Endothelial cell of umbilical vein (primary cell): ENCODE results near the gene GP5. TPM values are rescaled to one million over a fixed set of nuclear protein-coding genes. Genes with fewer than 3 reads are reported as not detected.

Experiments
- BruUV-seq: library from RNA; stranded (reverse); fragments of 400-500 nt; replicated peaks from 2 replicates; lab custom pipeline; 2021; lab: Mats Ljungman, UMichigan
- CTCF ChIA-PET: fragments of 300-600, 350-600 bp; sonication (Branson Sonifier 250); formaldehyde crosslinking; loops from one replicate; lab custom pipeline; 2021; ENCODE audit warnings: antibody characterized with exemption, inconsistent platforms; lab: Charles Lee
- POLR2A ChIA-PET: fragments of 300-600, 350-600 bp; sonication (Branson Sonifier 250); formaldehyde crosslinking; loops from one replicate; lab custom pipeline; 2021; ENCODE audit warnings: antibody characterized with exemption, inconsistent platforms; lab: Charles Lee
- DNase-seq: peaks from one replicate; pipeline ENCODE4 v3.0.0-alpha.2; 2011; ENCODE audit warnings: low read depth, low spot score
- FAIRE-seq: peaks from 2 replicates; lab custom pipeline; 2011; peaks lifted over from hg19 to GRCh38; lab: Jason Lieb, UNC
- H2AFZ ChIP-seq: 2 replicates; pipeline ENCODE4 v1.6.0; 2012; ENCODE audit warnings: low read depth, low read length, control low read depth, inconsistent platforms
- H3K27ac ChIP-seq: 2 replicates; pipeline ENCODE4 v1.5.1; 2011; ENCODE audit warnings: low read depth, mild to moderate bottlenecking, control low read depth, low read length, moderate library complexity; ENCODE audit not compliant: insufficient read depth
- H3K27me3 ChIP-seq, 2 experiments: 2 replicates each; pipeline versions ENCODE4 v1.6.0 to v1.6.1; 2011; ENCODE audit warnings: low read length in 2 of 2, mixed read lengths in 1 of 2; ENCODE audit not compliant: control insufficient read depth in 2 of 2, insufficient read depth in 2 of 2
- H3K36me3 ChIP-seq, 2 experiments: 2 replicates in 1 of 2; 3 replicates in 1 of 2; pipeline ENCODE4 v1.5.1; 2011; ENCODE audit warnings: low read length in 2 of 2, mild to moderate bottlenecking in 1 of 2, moderate library complexity in 1 of 2; ENCODE audit not compliant: control insufficient read depth in 2 of 2, insufficient read depth in 2 of 2; ENCODE audit errors: extremely low read depth in 1 of 2
- H3K4me1 ChIP-seq: 3 replicates; pipeline ENCODE4 v1.5.1; 2011; ENCODE audit warnings: mild to moderate bottlenecking, low read length; ENCODE audit not compliant: control insufficient read depth, insufficient read depth; ENCODE audit errors: extremely low read depth
- H3K4me2 ChIP-seq: 2 replicates; pipeline ENCODE4 v1.6.1; 2011; ENCODE audit warnings: low read length, control low read depth, mixed read lengths; ENCODE audit not compliant: insufficient read depth
- H3K4me3 ChIP-seq, 3 experiments: fragments of 200-600 bp in 1 of 3; sonication (generic), shearing (Covaris generic) in 1 of 3; replicated peaks in 1 of 3; 2 replicates each; pipeline ENCODE4 v1.5.1; 2011 to 2016; ENCODE audit warnings: control low read depth in 3 of 3, low read length in 3 of 3, mild to moderate bottlenecking in 2 of 3, inconsistent platforms in 1 of 3, low read depth in 1 of 3, moderate library complexity in 1 of 3; ENCODE audit not compliant: insufficient read depth in 1 of 3
- H3K79me2 ChIP-seq: 2 replicates; pipeline ENCODE4 v1.6.0; 2012; ENCODE audit warnings: low read length, inconsistent platforms; ENCODE audit not compliant: control insufficient read depth, insufficient read depth
- H3K9ac ChIP-seq: replicated peaks from 2 replicates; pipeline ENCODE3; 2011; ENCODE audit warnings: low read length, control low read depth; ENCODE audit not compliant: insufficient read depth; ENCODE audit errors: extremely low read depth
- H3K9me1 ChIP-seq: replicated peaks from 3 replicates; pipeline ENCODE4 v1.6.0; 2011; ENCODE audit warnings: mild to moderate bottlenecking, low read length; ENCODE audit not compliant: control insufficient read depth, insufficient read depth; ENCODE audit errors: extremely low read depth
- H3K9me3 ChIP-seq: replicated peaks from 2 replicates; pipeline ENCODE4 v1.5.1; 2012; ENCODE audit warnings: low read length, inconsistent platforms; ENCODE audit not compliant: control insufficient read depth, insufficient read depth
- H4K20me1 ChIP-seq: replicated peaks from 2 replicates; pipeline ENCODE3; 2011; ENCODE audit warnings: mild to moderate bottlenecking, low read length; ENCODE audit not compliant: control insufficient read depth, insufficient read depth; ENCODE audit errors: extremely low read depth
- EZH2 ChIP-seq: IDR thresholded peaks from 2 replicates; pipeline ENCODE4 v1.6.1; 2012; ENCODE audit warnings: borderline replicate concordance, low read depth, mild to moderate bottlenecking, moderate library complexity, low read length, inconsistent platforms; ENCODE audit not compliant: severe bottlenecking
- FOS ChIP-seq: IDR thresholded peaks from 2 replicates; pipeline ENCODE4 v1.6.1; 2011; ENCODE audit warnings: mild to moderate bottlenecking, low read length, moderate library complexity, borderline replicate concordance; ENCODE audit not compliant: insufficient read depth
- GATA2 ChIP-seq: IDR thresholded peaks from 2 replicates; pipeline ENCODE4 v1.7.0; 2011; ENCODE audit warnings: low read depth, mild to moderate bottlenecking, moderate library complexity, mixed read lengths, low read length; ENCODE audit not compliant: insufficient read length, insufficient read depth
- JUN ChIP-seq: IDR thresholded peaks from 2 replicates; pipeline ENCODE4 v1.6.1; 2011; ENCODE audit warnings: borderline replicate concordance, low read depth; ENCODE audit not compliant: insufficient read length, insufficient read depth
- MYC ChIP-seq: IDR thresholded peaks from one replicate; pipeline ENCODE4 v1.6.1; 2011; ENCODE audit warnings: mild to moderate bottlenecking, low read depth, low read length
- POLR2A ChIP-seq: IDR thresholded peaks from 2 replicates; pipeline ENCODE4 v1.6.1; 2012; ENCODE audit warnings: low read depth, mild to moderate bottlenecking, control low read depth, low read length
- POLR2AphosphoS5 ChIP-seq: IDR thresholded peaks from 2 replicates; pipeline ENCODE4 v1.6.1; 2012; ENCODE audit warnings: low read depth, mild to moderate bottlenecking, control low read depth, low read length, moderate library complexity; ENCODE audit not compliant: insufficient read depth
- dilution Hi-C: fragments of 300-500 bp; cut with MboI; formaldehyde crosslinking; loops from one replicate; pipeline ENCODE4 v1.15.0; 2019; ENCODE audit warnings: low sequenced_read_pairs; ENCODE audit not compliant: extremely low pct_ligation_motif_present
- intact Hi-C: fragments of 100-400 bp; cut with micrococcal nuclease; formaldehyde crosslinking; loops from one replicate; pipeline ENCODE4 v1.10.0; 2022
- polyA plus RNA-seq, 4 experiments: library from polyadenylated mRNA; depleted of rRNA in 3 of 4; stranded (reverse) in 3 of 4; unstranded in 1 of 4; fragments of >200 nt; gene quantifications; 2 replicates each; pipeline versions ENCODE4 v1.2.1 to v1.2.3, GENCODE V29; 2011 to 2012; ENCODE audit warnings: missing spikeins in 1 of 4
- total RNA-seq: library from RNA; stranded (reverse); gene quantifications from 2 replicates; pipeline ENCODE4 v1.2.3, GENCODE V29; 2021
- TF ChIP-seq, protein P1 (sequence below), 2 donors: IDR thresholded peaks; 1 replicate in 1 of 2; 2 replicates in 1 of 2; pipeline ENCODE4 v1.5.1; 2011; ENCODE audit warnings: low read length in 2 of 2, mild to moderate bottlenecking in 2 of 2, moderate library complexity in 2 of 2, control low read depth in 1 of 2, inconsistent platforms in 1 of 2, low read depth in 1 of 2; ENCODE audit not compliant: insufficient read depth in 1 of 2; ENCODE audit errors: extremely low read depth in 1 of 2
- TF ChIP-seq, protein P2 (sequence below): IDR thresholded peaks from 2 replicates; pipeline ENCODE4 v1.6.1; 2011; ENCODE audit not compliant: insufficient read depth, insufficient read length

The GP5 gene
- total and polyA plus RNA-seq, 2 donors (not counting 3 experiments of a cell fraction or from before 2014, with no cell fraction given): 0.06 to 0.11 TPM

DNA sequence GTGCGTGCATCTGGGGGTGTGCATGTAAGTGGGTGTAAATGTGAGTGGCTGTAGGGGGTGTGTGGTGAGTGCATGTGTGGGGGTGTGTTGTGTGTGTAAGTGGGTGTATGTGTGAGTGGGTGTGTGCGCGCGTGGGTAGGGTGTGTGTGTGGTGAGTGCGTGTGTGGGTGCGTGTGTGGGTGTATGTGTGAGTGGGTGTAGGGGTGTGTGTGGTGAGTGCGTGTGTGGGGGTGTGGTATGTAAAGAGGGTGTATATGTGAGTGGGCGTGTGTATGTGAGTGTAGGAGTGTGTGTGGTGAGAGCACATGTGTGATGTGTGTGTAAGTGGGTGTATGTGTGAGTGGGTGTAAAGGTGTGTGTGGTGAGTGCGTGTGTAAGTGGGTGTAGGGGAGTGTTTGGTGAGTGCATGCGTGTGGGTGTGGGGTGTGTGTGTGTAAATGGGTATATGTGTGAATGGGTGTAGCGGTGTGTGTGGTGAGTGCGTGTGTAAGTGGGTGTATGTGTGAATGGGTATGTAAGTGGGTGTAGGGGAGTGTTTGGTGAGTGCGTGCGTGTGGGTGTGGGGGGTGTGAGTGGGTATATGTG, 47.0 kb downstream of the GP5 start:
- BruUV-seq: no TSS peak
- Histone ChIP-seq H3K27me3 (peaks cover 0 to 2% of the 10 kb centered on the region in 2 experiments), H3K27ac (no peak overlapping the region), H3K4me1 (no peaks in the 10 kb centered on the region), H3K9me1 (no peaks in the 10 kb centered on the region), H3K79me2 (no peaks in the 10 kb centered on the region), H3K4me2 (no peak overlapping the region), H4K20me1 (no peaks in the 10 kb centered on the region), H2AFZ (no peak overlapping the region), H3K36me3 (no peaks in the 10 kb centered on the region), H3K9me3 (no peaks in the 10 kb centered on the region), H3K9ac (no peak overlapping the region), H3K4me3 (no peak overlapping the region)
- dilution Hi-C loops (no loop called here), intact Hi-C loops (no loop called here)
- ChIA-PET CTCF (interaction anchor here (1.1 kb wide), 1 partner anchor 13 kb away, joined by 3 read pairs; no protein-coding TSS in a partner anchor), POLR2A (no interaction called here)
- FAIRE-seq (no peak), DNase-seq (no peak)
- no peak for TF ChIP-seq MYC
- no peak for TF ChIP-seq GATA2
- TF ChIP-seq POLR2A: no peak
- no peak for TF ChIP-seq JUN

DNA sequence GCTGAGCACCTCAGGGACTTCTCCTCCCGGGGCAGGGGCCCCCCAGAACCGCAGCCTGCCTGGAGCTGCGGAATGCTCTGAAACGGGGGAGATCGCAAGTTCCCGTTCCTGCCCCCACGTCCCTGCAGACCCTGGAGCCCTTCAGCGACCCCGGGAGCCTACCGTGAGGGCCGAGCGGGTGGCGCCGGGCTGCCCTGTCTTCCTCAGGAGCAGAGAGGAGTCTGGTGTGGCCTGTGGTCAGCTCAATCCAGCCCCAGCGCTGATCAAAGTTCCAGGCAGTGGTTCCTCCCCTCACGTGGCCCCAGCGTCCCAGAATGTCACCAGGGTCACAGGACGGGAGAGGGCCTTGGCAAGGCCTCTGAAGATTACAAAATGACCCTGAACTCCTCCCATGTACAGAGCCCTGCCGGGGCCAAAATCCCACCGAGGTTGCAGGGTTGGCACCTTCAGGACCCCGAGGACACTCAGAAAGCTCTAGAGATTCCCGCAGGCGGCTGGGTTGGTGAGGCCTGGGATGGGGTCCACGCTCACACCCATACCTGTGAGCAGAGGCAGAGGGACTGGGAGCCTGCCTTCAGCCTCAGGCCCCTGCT, 47.9 kb downstream of the GP5 start, which contains the start of gene CPN2:
TSS of gene CPN2 (minus strand) at position 249 of the 593 bp plus-strand sequence. CDS start 8,626 bp downstream, outside the sequence.
- no TSS peak for BruUV-seq
- H3K4me3 ChIP-seq: no peak within 1 kb of the TSS
- no peaks in the 10 kb centered on the region for H4K20me1 ChIP-seq
- H3K79me2 ChIP-seq: no peaks in the 10 kb centered on the region
- CTCF ChIA-PET: interaction anchor here (0.6 to 1.5 kb wide), 5 partner anchors 9 to 54 kb away, joined by 3 to 6 read pairs (median 3); no protein-coding TSS in a partner anchor
- H3K27me3 ChIP-seq: peaks cover 0 to 2% of the 10 kb centered on the region in 2 experiments
- TF ChIP-seq MYC (no peak), FOS (no peak), JUN (no peak), EZH2 (no peak), POLR2AphosphoS5 (no peak), POLR2A (no peak), GATA2 (no peak)
- TF ChIP-seq, protein P1, sequence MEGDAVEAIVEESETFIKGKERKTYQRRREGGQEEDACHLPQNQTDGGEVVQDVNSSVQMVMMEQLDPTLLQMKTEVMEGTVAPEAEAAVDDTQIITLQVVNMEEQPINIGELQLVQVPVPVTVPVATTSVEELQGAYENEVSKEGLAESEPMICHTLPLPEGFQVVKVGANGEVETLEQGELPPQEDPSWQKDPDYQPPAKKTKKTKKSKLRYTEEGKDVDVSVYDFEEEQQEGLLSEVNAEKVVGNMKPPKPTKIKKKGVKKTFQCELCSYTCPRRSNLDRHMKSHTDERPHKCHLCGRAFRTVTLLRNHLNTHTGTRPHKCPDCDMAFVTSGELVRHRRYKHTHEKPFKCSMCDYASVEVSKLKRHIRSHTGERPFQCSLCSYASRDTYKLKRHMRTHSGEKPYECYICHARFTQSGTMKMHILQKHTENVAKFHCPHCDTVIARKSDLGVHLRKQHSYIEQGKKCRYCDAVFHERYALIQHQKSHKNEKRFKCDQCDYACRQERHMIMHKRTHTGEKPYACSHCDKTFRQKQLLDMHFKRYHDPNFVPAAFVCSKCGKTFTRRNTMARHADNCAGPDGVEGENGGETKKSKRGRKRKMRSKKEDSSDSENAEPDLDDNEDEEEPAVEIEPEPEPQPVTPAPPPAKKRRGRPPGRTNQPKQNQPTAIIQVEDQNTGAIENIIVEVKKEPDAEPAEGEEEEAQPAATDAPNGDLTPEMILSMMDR (IDR thresholded peaks at IDR 0.05; ENCODE audit: extremely low read depth in 1 of 2, insufficient read depth in 1 of 2, low read depth in 1 of 2, low read length in 2 of 2): no peak
- TF ChIP-seq, protein P2, sequence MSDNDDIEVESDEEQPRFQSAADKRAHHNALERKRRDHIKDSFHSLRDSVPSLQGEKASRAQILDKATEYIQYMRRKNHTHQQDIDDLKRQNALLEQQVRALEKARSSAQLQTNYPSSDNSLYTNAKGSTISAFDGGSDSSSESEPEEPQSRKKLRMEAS: no peak
- no peaks in the 10 kb centered on the region for H3K9me3 ChIP-seq
- intact Hi-C loops: no loop called here
- no peak within 1 kb of the TSS for H2AFZ ChIP-seq
- dilution Hi-C loops: no loop called here
- FAIRE-seq: no peak
- no peak within 1 kb of the TSS for H3K4me2 ChIP-seq
- H3K36me3 ChIP-seq: no peaks in the 10 kb centered on the region
- H3K4me1 ChIP-seq: no peaks in the 10 kb centered on the region
- no peaks in the 10 kb centered on the region for H3K9me1 ChIP-seq
- no peak within 1 kb of the TSS for H3K27ac ChIP-seq
- H3K9ac ChIP-seq: no peak within 1 kb of the TSS
- POLR2A ChIA-PET: no interaction called here
- DNase-seq: no peak
